GM21717 (cell line): Measurements from ENCODE around the gene SOCS2.

Source experiments
- ATAC-seq: cut with Tn5 transposase; IDR thresholded peaks from one replicate; pipeline ENCODE4 v1.9.1; 2021; ENCODE audit warnings: mild to moderate bottlenecking, moderate library complexity; ENCODE audit not compliant: unreplicated experiment

The SOCS2 gene

DNA sequence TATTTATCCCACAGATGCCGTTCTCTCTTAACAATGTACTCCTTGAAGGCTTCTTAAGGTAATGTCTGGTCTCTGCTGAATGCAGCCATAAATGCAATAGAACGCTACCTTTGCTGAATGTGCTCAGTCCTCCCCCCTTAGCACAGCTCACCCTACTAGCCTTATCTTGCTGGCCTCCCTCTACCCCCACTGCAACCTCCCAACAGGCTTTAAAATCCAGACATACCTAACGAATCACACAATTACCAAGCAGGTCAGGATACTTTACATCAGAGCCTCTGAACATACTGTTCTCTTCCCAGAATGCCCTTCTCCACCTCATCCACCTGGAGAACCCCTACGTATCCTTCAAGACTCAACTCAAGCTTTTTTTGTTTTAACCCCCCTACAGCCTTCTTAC is 53.7 kb downstream of the SOCS2 start:
- no peak for ATAC-seq
